HCT116 (cell line): ENCODE data around the gene GALNT14. TPM values are rescaled to one million over a fixed set of nuclear protein-coding genes. Genes with fewer than 3 reads are reported as not detected.

Source experiments
- ATAC-seq: fragments of 200-7000 bp; cut with Tn5 transposase; 2 replicates; pipeline ENCODE4 v1.9.1; 2020; ENCODE audit warnings: mild to moderate bottlenecking, moderate library complexity
- BruUV-seq: library from RNA; stranded (reverse); fragments of 400-500 nt; replicated peaks from 2 replicates; lab custom pipeline; 2021; lab: Mats Ljungman, UMichigan
- CTCF ChIA-PET: fragments of 300-600 bp; sonication (Branson Sonifier 250); formaldehyde crosslinking; loops from one replicate; lab custom pipeline; 2021; ENCODE audit warnings: antibody characterized with exemption; lab: Charles Lee
- POLR2A ChIA-PET: fragments of 300-600, 350-600 bp; sonication (Branson Sonifier 250); formaldehyde crosslinking; loops from one replicate; lab custom pipeline; 2021; ENCODE audit warnings: antibody characterized with exemption; lab: Charles Lee
- RAD21 ChIA-PET, 2 experiments: fragments of 300-600 bp; sonication (Branson Sonifier 250); formaldehyde crosslinking; loops; one replicate each; lab custom pipeline; 2023; ENCODE audit warnings: low total read pairs in 2 of 2; ENCODE audit not compliant: uncharacterized antibody in 2 of 2, unreplicated experiment in 2 of 2, low non-redundant PET in 1 of 2; lab: Charles Lee
- DNase-seq: peaks from one replicate; pipeline ENCODE4 v3.0.0-alpha.2; 2010; ENCODE audit warnings: low read depth, low spot score
- H2AFZ ChIP-seq: fragments of 200-600 bp; shearing (Covaris generic), sonication (generic); 2 replicates; pipeline ENCODE4 v1.6.1; 2017; ENCODE audit warnings: low read depth, mixed run types, mixed read lengths, antibody characterized with exemption, low read length; ENCODE audit not compliant: poor library complexity, severe bottlenecking
- H3K27ac ChIP-seq: 2 replicates; pipeline ENCODE4 v1.5.1; 2012; ENCODE audit warnings: low read depth, low read length
- H3K27me3 ChIP-seq: fragments of 200-600 bp; sonication (generic); 2 replicates; pipeline ENCODE4 v1.6.1; 2016; ENCODE audit warnings: mixed run types, low read length, mixed read lengths; ENCODE audit not compliant: insufficient read depth
- H3K36me3 ChIP-seq, 2 experiments: fragments of 200-500 bp in 1 of 2; fragments of 200-600 bp in 1 of 2; sonication (Bioruptor generic) in 1 of 2; sonication (generic) in 1 of 2; 2 replicates each; pipeline versions ENCODE4 v1.5.1 to v1.6.1; 2014 to 2016; ENCODE audit warnings: low read length in 2 of 2, inconsistent platforms in 1 of 2, mixed read lengths in 1 of 2, mixed run types in 1 of 2; ENCODE audit not compliant: insufficient read depth in 2 of 2, control insufficient read depth in 1 of 2
- H3K4me1 ChIP-seq, 2 experiments: fragments of 200-600 bp in 1 of 2; sonication (generic) in 1 of 2; 2 replicates each; pipeline versions ENCODE4 v1.5.1 to v1.6.1; 2012 to 2017; ENCODE audit warnings: low read length in 2 of 2, inconsistent platforms in 1 of 2, mild to moderate bottlenecking in 1 of 2, mixed read lengths in 1 of 2, mixed run types in 1 of 2, moderate library complexity in 1 of 2; ENCODE audit not compliant: insufficient read depth in 2 of 2, control insufficient read depth in 1 of 2
- H3K4me2 ChIP-seq: fragments of 200-600 bp; sonication (generic); 2 replicates; pipeline ENCODE4 v1.6.1; 2017; ENCODE audit warnings: mixed run types, low read length, mixed read lengths
- H3K4me3 ChIP-seq, 2 experiments: fragments of 200-600 bp in 1 of 2; sonication (generic) in 1 of 2; replicated peaks in 1 of 2; 2 replicates each; pipeline ENCODE4 v1.5.1; 2011 to 2016; ENCODE audit warnings: low read length in 2 of 2, control low read depth in 1 of 2, low read depth in 1 of 2, mild to moderate bottlenecking in 1 of 2, mixed read lengths in 1 of 2, mixed run types in 1 of 2
- H3K79me2 ChIP-seq: fragments of 200-600 bp; sonication (generic); 2 replicates; pipeline ENCODE4 v1.6.1; 2017; ENCODE audit warnings: mild to moderate bottlenecking, mixed run types, low read length, moderate library complexity, mixed read lengths; ENCODE audit not compliant: insufficient read depth
- H3K9ac ChIP-seq: fragments of 200-600 bp; sonication (generic); 2 replicates; pipeline ENCODE4 v1.6.1; 2016; ENCODE audit warnings: low read length, mixed read lengths
- H3K9me2 ChIP-seq: fragments of 200-600 bp; sonication (generic), shearing (Covaris generic); 2 replicates; pipeline ENCODE4 v1.6.1; 2017; ENCODE audit warnings: mixed run types, mild to moderate bottlenecking, moderate library complexity; ENCODE audit not compliant: insufficient read depth
- H3K9me3 ChIP-seq, 2 experiments: fragments of 200-500 bp in 1 of 2; fragments of 200-600 bp in 1 of 2; sonication (Bioruptor generic) in 1 of 2; sonication (generic) in 1 of 2; 2 replicates each; pipeline ENCODE4 v1.6.1; 2014 to 2017; ENCODE audit warnings: low read length in 2 of 2, mixed read lengths in 2 of 2, inconsistent platforms in 1 of 2, low read depth in 1 of 2, mild to moderate bottlenecking in 1 of 2, mixed run types in 1 of 2, moderate library complexity in 1 of 2; ENCODE audit not compliant: control insufficient read depth in 1 of 2, insufficient read depth in 1 of 2
- H4K20me1 ChIP-seq: fragments of 200-600 bp; sonication (generic), shearing (Covaris generic); 2 replicates; pipeline ENCODE4 v1.6.1; 2017; ENCODE audit warnings: mixed run types, mild to moderate bottlenecking, moderate library complexity; ENCODE audit not compliant: insufficient read depth
- FOSL1 ChIP-seq: IDR thresholded peaks from 2 replicates; pipeline ENCODE4 v1.6.1; 2012; ENCODE audit warnings: low read depth
- JUND ChIP-seq: IDR thresholded peaks from 2 replicates; pipeline ENCODE4 v1.6.1; 2012
- POLR2AphosphoS5 ChIP-seq: IDR thresholded peaks from 2 replicates; pipeline ENCODE4 v1.6.1; 2011; ENCODE audit warnings: mild to moderate bottlenecking, low read depth, low read length, moderate library complexity
- ZFX ChIP-seq: fragments of 450-650 bp; IDR thresholded peaks from 2 replicates; pipeline ENCODE4 v1.6.1; 2017
- intact Hi-C: fragments of 100-400 bp; cut with micrococcal nuclease; formaldehyde crosslinking; loops from 2 replicates; pipeline ENCODE4 v1.10.0; 2022
- total RNA-seq: library from RNA; stranded (reverse); gene quantifications from one replicate; pipeline ENCODE4 v1.2.1, GENCODE V29; 2021; ENCODE audit not compliant: unreplicated experiment
- TF ChIP-seq, protein P1 (sequence below): IDR thresholded peaks from 2 replicates; pipeline ENCODE4 v1.6.1; 2012

Gene GALNT14
- total RNA-seq, 1 experiment from 2014 or later = 11.2 TPM

GRCh38 chr2:31088504-31089195 lies 49.6 kb downstream of the GALNT14 start:
- no peak overlapping the region for H3K4me3 ChIP-seq
- H4K20me1 ChIP-seq = no peaks in the 10 kb centered on the region
- no peaks in the 10 kb centered on the region for H3K4me1 ChIP-seq
- no peaks in the 10 kb centered on the region for H3K79me2 ChIP-seq
- H3K36me3 ChIP-seq = no peaks in the 10 kb centered on the region
- H3K9me2 ChIP-seq = no peaks in the 10 kb centered on the region
- no TSS peak for BruUV-seq
- H2AFZ ChIP-seq = no peak overlapping the region
- POLR2A ChIA-PET = no interaction called here
- ATAC-seq (no peak), DNase-seq (no peak)
- 0 out of 2 replicates have a peak, but pooled peaks cover 3% of the 10 kb centered on the region for H3K27me3 ChIP-seq
- H3K9me3 ChIP-seq = no peaks in the 10 kb centered on the region
- H3K4me2 ChIP-seq = no peak overlapping the region
- H3K27ac ChIP-seq = no peak overlapping the region
- intact Hi-C loops = no loop called here
- RAD21 ChIA-PET = no interaction called here
- no peak overlapping the region for H3K9ac ChIP-seq
- no peak for TF ChIP-seq JUND
- no peak for TF ChIP-seq FOSL1
- CTCF ChIA-PET = no interaction called here

DNA sequence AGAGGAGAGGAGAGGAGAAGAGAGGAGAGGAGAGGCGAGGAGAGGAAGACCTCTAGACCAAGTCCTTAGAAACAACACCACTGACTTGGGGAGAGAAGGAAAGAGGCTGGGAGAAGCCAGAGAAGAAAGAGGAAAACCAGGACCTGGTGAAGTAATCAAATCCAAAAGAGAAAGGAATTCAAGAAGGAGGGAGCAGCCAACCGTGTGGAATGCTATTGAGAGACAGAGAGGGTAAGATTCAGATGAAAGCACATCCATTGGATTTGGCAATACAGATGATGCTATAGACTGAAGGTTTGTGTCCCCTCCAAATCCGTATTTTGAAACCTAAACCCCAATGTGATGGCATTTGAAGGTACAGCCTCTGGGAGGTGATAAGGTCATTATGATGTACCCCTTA lies 50.7 kb downstream of the GALNT14 start:
- BruUV-seq = no TSS peak
- no peak overlapping the region for H3K9ac ChIP-seq
- intact Hi-C loops = no loop called here
- CTCF ChIA-PET = no interaction called here
- ATAC-seq (no peak), DNase-seq (no peak)
- no peak overlapping the region for H2AFZ ChIP-seq
- H3K79me2 ChIP-seq = no peaks in the 10 kb centered on the region
- H4K20me1 ChIP-seq = no peaks in the 10 kb centered on the region
- H3K9me3 ChIP-seq = no peaks in the 10 kb centered on the region
- RAD21 ChIA-PET = no interaction called here
- H3K36me3 ChIP-seq = no peaks in the 10 kb centered on the region
- TF ChIP-seq ZFX (no peak), FOSL1 (no peak), POLR2AphosphoS5 (no peak)
- TF ChIP-seq, protein P1, sequence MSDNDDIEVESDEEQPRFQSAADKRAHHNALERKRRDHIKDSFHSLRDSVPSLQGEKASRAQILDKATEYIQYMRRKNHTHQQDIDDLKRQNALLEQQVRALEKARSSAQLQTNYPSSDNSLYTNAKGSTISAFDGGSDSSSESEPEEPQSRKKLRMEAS = no peak
- no peak overlapping the region for H3K4me2 ChIP-seq
- H3K27ac ChIP-seq = no peak overlapping the region
- H3K4me3 ChIP-seq = no peak overlapping the region
- H3K4me1 ChIP-seq = no peaks in the 10 kb centered on the region
- no peaks in the 10 kb centered on the region for H3K9me2 ChIP-seq
- POLR2A ChIA-PET = no interaction called here
- H3K27me3 ChIP-seq = 0 out of 2 replicates have a peak, but pooled peaks cover 3% of the 10 kb centered on the region
